GM23248 (cell line): ENCODE data around the gene PFDN1.

ENCODE experiments used
- EZH2 ChIP-seq: fragments of 200-600 bp; sonication (generic); IDR thresholded peaks from 2 replicates; pipeline ENCODE4 v1.6.1; 2018; ENCODE audit warnings: antibody characterized with exemption, mild to moderate bottlenecking; ENCODE audit not compliant: insufficient read depth, poor library complexity, severe bottlenecking
- EZH2phosphoT487 ChIP-seq: fragments of 200-600 bp; sonication (generic); IDR thresholded peaks from 2 replicates; pipeline ENCODE4 v1.6.1; 2018; ENCODE audit warnings: antibody characterized with exemption, moderate library complexity, mild to moderate bottlenecking, low read depth; ENCODE audit not compliant: insufficient read depth

- TF ChIP-seq EZH2phosphoT487 (no peak), EZH2 (no peak)
These were observed 57.0 kb downstream of the PFDN1 start for GRCh38 chr5:140245926-140246325.
